DMS 273 treated with DMSO at 0.1 percent for 48 hours (cell line): ENCODE results near the gene NEK6.

Source experiments
- DNase-seq: peaks from one replicate; lab custom pipeline; 2025; lab: John Stamatoyannopoulos, UW

The NEK6 gene

GRCh38 chr9:124296796-124297550 lies 39.2 kb downstream of the NEK6 start:
- no peak for DNase-seq

GRCh38 chr9:124297551-124297901 lies 39.8 kb downstream of the NEK6 start:
- DNase-seq: no peak

- DNase-seq: no peak
Measured at GRCh38 chr9:124297915-124298645, 40.3 kb downstream of the NEK6 start.

- no peak for DNase-seq
Measured at GRCh38 chr9:124298646-124299235, 41.0 kb downstream of the NEK6 start.

- DNase-seq: no peak
Measured at GRCh38 chr9:124299515-124300090, 41.9 kb downstream of the NEK6 start.

- no peak for DNase-seq
Measured at GRCh38 chr9:124300312-124300711, 42.6 kb downstream of the NEK6 start.

- DNase-seq: no peak
Measured at GRCh38 chr9:124302921-124303320, 45.2 kb downstream of the NEK6 start.

- no peak for DNase-seq
Measured at GRCh38 chr9:124303762-124304161, 46.0 kb downstream of the NEK6 start.

GRCh38 chr9:124304285-124304684 lies 46.5 kb downstream of the NEK6 start:
- no peak for DNase-seq

- no peak for DNase-seq
Measured at GRCh38 chr9:124306098-124306735, 48.5 kb downstream of the NEK6 start.

- DNase-seq: no peak
Measured at GRCh38 chr9:124307379-124308030, 49.8 kb downstream of the NEK6 start.

- no peak for DNase-seq
Measured at GRCh38 chr9:124308606-124309491, 51.1 kb downstream of the NEK6 start.

GRCh38 chr9:124309667-124310084 lies 51.9 kb downstream of the NEK6 start:
- no peak for DNase-seq

GRCh38 chr9:124311283-124311682 lies 53.5 kb downstream of the NEK6 start:
- no peak for DNase-seq

GRCh38 chr9:124312290-124313265 lies 54.8 kb downstream of the NEK6 start:
- no peak for DNase-seq

GRCh38 chr9:124313940-124314339 lies 56.2 kb downstream of the NEK6 start:
- no peak for DNase-seq

- DNase-seq: no peak
Measured at GRCh38 chr9:124315882-124316281, 58.1 kb downstream of the NEK6 start.

- DNase-seq: peak; percentile 27
Measured at GRCh38 chr9:124320062-124320973, 62.6 kb downstream of the NEK6 start.
